Suppressor macrophage treated with lipopolysaccharide for 1 hour (primary cell): ENCODE measurements around the gene MOGAT1.
"Not testable (repeated sequence)": the region's sequence is repeated elsewhere in the genome, so short reads cannot be mapped to it uniquely, and the experiment has no call there.

Source experiments
- DNase-seq, 3 donors: peaks; one replicate each; pipeline ENCODE4 v3.0.0-alpha.2; 2020 to 2022

Gene MOGAT1

GRCh38 chr2:222743251-222743812, 71.9 kb downstream of the MOGAT1 start:
- peak; percentile 71 to 75 (median 74) for DNase-seq

- DNase-seq = no peak
Measured at GRCh38 chr2:222745836-222746559, 74.5 kb downstream of the MOGAT1 start.

GRCh38 chr2:222747526-222748160, 76.2 kb downstream of the MOGAT1 start:
- DNase-seq = no peak

DNA sequence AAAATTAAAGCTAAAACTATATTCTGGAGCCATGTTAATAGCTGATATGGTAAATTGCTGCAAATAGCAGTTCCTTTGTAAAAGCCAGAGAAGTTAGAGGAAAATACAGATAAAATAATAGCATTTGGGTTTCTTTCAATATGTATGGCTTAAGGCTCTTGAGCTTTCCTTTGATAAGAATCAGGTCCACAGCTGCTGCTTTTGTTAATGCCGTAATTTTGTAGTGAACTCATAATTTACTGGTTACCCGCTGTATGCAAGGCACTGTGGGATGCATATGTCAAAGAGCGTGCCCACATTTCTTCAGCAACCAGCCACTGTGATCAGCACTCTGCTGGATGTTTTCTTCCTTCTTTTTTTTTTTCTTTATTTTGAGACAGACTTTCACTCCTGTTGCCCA, 79.1 kb downstream of the MOGAT1 start:
- DNase-seq = no peak

DNA sequence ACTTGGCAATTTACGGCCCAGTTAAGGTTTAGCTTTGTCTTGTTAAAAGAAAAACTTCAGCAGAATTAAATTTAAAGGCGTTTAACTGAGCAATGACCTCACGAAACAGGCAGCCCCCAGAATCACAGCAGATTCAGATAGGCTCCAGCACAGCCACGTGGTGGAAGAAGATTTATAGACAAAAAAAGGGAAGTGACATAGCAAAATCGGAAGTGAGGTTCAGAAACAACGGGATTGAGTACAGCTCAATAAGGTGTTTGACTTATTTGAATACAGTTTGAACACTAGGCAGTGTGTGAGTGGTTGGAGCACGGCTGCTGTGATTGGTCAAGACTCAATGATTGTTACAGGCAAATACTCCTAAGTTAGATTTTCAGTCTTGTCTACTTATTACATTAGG, 79.8 kb downstream of the MOGAT1 start:
- DNase-seq = peak; percentile 67 to 85 (median 82)

- DNase-seq = no peak
Measured at GRCh38 chr2:222751821-222752719, 80.6 kb downstream of the MOGAT1 start.

GRCh38 chr2:222752746-222753145, 81.3 kb downstream of the MOGAT1 start:
- DNase-seq = no peak

DNA sequence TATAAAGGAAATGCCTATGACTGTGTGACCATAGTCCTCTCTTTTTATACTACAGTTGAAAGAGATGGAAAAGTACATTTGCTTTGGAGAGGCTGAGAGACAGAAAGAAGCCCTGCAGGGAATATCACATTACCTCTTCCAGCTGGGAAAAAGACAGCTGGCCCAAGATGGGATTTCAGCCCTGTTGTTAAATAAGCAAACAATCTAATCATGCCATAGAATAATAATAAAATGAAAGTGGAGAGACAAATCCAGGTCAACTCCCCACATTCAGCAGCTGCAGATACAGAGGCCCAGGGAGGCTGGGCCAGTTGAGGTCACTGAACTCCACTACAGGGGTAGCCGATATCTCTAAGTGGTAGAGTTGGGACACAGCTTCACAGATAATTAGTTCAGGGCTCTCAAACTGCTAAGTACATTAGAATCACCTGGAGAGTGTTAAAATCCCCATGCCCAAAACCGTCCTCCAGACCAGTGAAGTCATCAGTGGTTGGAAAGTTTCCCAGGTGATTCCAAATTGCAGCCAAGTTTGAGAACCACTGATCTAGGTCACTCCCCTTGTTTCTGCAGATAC, 81.9 kb downstream of the MOGAT1 start:
- DNase-seq = no peak

- no peak for DNase-seq
Measured at GRCh38 chr2:222754324-222754930, 83.0 kb downstream of the MOGAT1 start.

DNA sequence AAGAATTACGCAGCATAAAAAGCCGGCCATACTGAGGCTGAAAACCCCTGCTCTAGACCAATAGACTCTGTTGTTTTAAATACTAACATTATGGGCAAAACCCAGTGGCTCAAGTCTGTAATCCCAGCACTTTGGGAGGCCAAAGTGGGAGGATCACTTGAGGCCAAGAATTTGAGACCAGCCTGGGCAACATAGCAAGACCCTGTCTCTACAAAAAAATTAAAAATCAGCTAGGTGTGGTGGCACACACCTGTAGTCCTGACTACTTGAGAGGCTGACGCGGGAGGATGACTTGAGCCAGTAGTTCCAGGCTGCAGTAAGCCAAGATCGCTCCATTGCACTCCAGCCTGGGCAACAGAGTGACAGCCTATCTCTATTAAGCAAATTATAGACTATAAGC, 84.1 kb downstream of the MOGAT1 start:
- DNase-seq = not testable (repeated sequence)

- no peak for DNase-seq
Measured at GRCh38 chr2:222756362-222756831, 84.9 kb downstream of the MOGAT1 start.

GRCh38 chr2:222756951-222757650, 85.6 kb downstream of the MOGAT1 start:
- DNase-seq = no peak
